ENCODE data around the gene PNPLA3.

PNPLA3 gene

GRCh38 chr22:43993072-43993760 lies 69.6 kb downstream of the PNPLA3 start:
- Histone ChIP-seq H4K20me1 (ENCODE audit: insufficient read depth, low read length, poor library complexity, severe bottlenecking) (no peaks in the 10 kb centered on the region), H3K36me3 (ENCODE audit: insufficient read depth, low read length) (peaks cover 91% of the 10 kb centered on the region; the same call in 1 of the 2 replicates), H3K4me1 (ENCODE audit: insufficient read depth, low read length, poor library complexity, severe bottlenecking) (no peaks in the 10 kb centered on the region), H3K9ac (ENCODE audit: low read depth, low read length, poor library complexity, severe bottlenecking) (no peak overlapping the region), H3F3A (ENCODE audit: low read depth) (no peaks in the 10 kb centered on the region), H3K9me2 (replicated peaks; ENCODE audit: low read depth, low read length) (no peaks in the 10 kb centered on the region), H3K4me2 (ENCODE audit: low read depth, low read length, poor library complexity, severe bottlenecking) (no peak overlapping the region), H2AFZ (ENCODE audit: low read length) (no peak overlapping the region), H3K79me2 (ENCODE audit: insufficient read depth, low read length) (no peaks in the 10 kb centered on the region), H3K9me3 (ENCODE audit: insufficient read depth, low read depth, low read length) (no peaks in the 10 kb centered on the region), H3K4me3 (ENCODE audit: low read length, poor library complexity, severe bottlenecking) (no peak overlapping the region), H3K27me3 (ENCODE audit: insufficient read depth, low read length, poor library complexity, severe bottlenecking) (no peaks in the 10 kb centered on the region)
- TF ChIP-seq CTCF (conservative IDR thresholded peaks at IDR 0.05; ENCODE audit: low read length) (peak; percentile 97), EZH2phosphoT487 (IDR thresholded peaks at IDR 0.05; ENCODE audit: borderline replicate concordance) (no peak)

- no peak overlapping the region for H2AFZ ChIP-seq (ENCODE audit: low read length)
- H3K9me3 ChIP-seq (ENCODE audit: insufficient read depth, low read depth, low read length), result no peaks in the 10 kb centered on the region
- no peaks in the 10 kb centered on the region for H3K9me2 ChIP-seq (replicated peaks; ENCODE audit: low read depth, low read length)
- H3F3A ChIP-seq (ENCODE audit: low read depth), result no peaks in the 10 kb centered on the region
- no peak overlapping the region for H3K9ac ChIP-seq (ENCODE audit: low read depth, low read length, poor library complexity, severe bottlenecking)
- H3K79me2 ChIP-seq (ENCODE audit: insufficient read depth, low read length), result no peaks in the 10 kb centered on the region
- H3K27me3 ChIP-seq (ENCODE audit: insufficient read depth, low read length, poor library complexity, severe bottlenecking), result no peaks in the 10 kb centered on the region
- no peaks in the 10 kb centered on the region for H3K4me1 ChIP-seq (ENCODE audit: insufficient read depth, low read length, poor library complexity, severe bottlenecking)
- H3K36me3 ChIP-seq (ENCODE audit: insufficient read depth, low read length), result peaks cover 91% of the 10 kb centered on the region; the same call in 1 of the 2 replicates
- TF ChIP-seq EZH2phosphoT487 (IDR thresholded peaks at IDR 0.05; ENCODE audit: borderline replicate concordance) (no peak), CTCF (conservative IDR thresholded peaks at IDR 0.05; ENCODE audit: low read length) (no peak)
- no peak overlapping the region for H3K4me3 ChIP-seq (ENCODE audit: low read length, poor library complexity, severe bottlenecking)
- H4K20me1 ChIP-seq (ENCODE audit: insufficient read depth, low read length, poor library complexity, severe bottlenecking), result no peaks in the 10 kb centered on the region
- H3K4me2 ChIP-seq (ENCODE audit: low read depth, low read length, poor library complexity, severe bottlenecking), result no peak overlapping the region
These were observed 70.4 kb downstream of the PNPLA3 start for GRCh38 chr22:43994006-43994405.

GRCh38 chr22:43994416-43994815 lies 70.8 kb downstream of the PNPLA3 start:
- no peak for TF ChIP-seq CTCF (conservative IDR thresholded peaks at IDR 0.05; ENCODE audit: low read length)
- TF ChIP-seq EZH2phosphoT487 (IDR thresholded peaks at IDR 0.05; ENCODE audit: borderline replicate concordance), result no peak
- H3K36me3 ChIP-seq (ENCODE audit: insufficient read depth, low read length), result peaks cover 90% of the 10 kb centered on the region; the same call in 1 of the 2 replicates

More at GRCh38 chr22:43994416-43994815, 70.8 kb downstream of the PNPLA3 start:
- Histone ChIP-seq H3K4me1 (ENCODE audit: insufficient read depth, low read length, poor library complexity, severe bottlenecking) (no peaks in the 10 kb centered on the region), H3K9me2 (replicated peaks; ENCODE audit: low read depth, low read length) (no peaks in the 10 kb centered on the region), H3K9ac (ENCODE audit: low read depth, low read length, poor library complexity, severe bottlenecking) (no peak overlapping the region), H2AFZ (ENCODE audit: low read length) (no peak overlapping the region), H3K4me2 (ENCODE audit: low read depth, low read length, poor library complexity, severe bottlenecking) (no peak overlapping the region), H3F3A (ENCODE audit: low read depth) (no peaks in the 10 kb centered on the region), H3K27me3 (ENCODE audit: insufficient read depth, low read length, poor library complexity, severe bottlenecking) (no peaks in the 10 kb centered on the region), H3K4me3 (ENCODE audit: low read length, poor library complexity, severe bottlenecking) (no peak overlapping the region), H3K9me3 (ENCODE audit: insufficient read depth, low read depth, low read length) (no peaks in the 10 kb centered on the region), H3K79me2 (ENCODE audit: insufficient read depth, low read length) (no peaks in the 10 kb centered on the region), H4K20me1 (ENCODE audit: insufficient read depth, low read length, poor library complexity, severe bottlenecking) (no peaks in the 10 kb centered on the region)

Measured in Loucy (cell line).